ENCODE measurements around the gene LRRC57. TPM values are rescaled to one million over a fixed set of nuclear protein-coding genes. Genes with fewer than 3 reads are reported as not detected.

LRRC57 gene
- total and polyA plus RNA-seq, 2 of the 13 experiments (the other 11 are each of a cell fraction or from before 2014, with no cell fraction given) = 5.8 to 14.8 TPM

- TF ChIP-seq ZNF431 (CRISPR knock-in tag; IDR thresholded peaks at IDR 0.05; ENCODE audit: borderline replicate concordance, low read depth) (no peak), FOSL2 (CRISPR knock-in tag; IDR thresholded peaks at IDR 0.05) (peak; percentile 42; the same call in 1 of the 2 replicates), SMYD3 (CRISPR knock-in tag; IDR thresholded peaks at IDR 0.05) (0 out of 2 replicates have a peak, but pooled peaks have one; percentile 78), ZNF646 (CRISPR knock-in tag; IDR thresholded peaks at IDR 0.05) (0 out of 2 replicates have a peak, but pooled peaks have one; percentile 19), SMAD3 (CRISPR knock-in tag; IDR thresholded peaks at IDR 0.05) (peak; percentile 71; the same call in 1 of the 2 replicates), GMEB2 (CRISPR knock-in tag; IDR thresholded peaks at IDR 0.05; ENCODE audit: low read depth) (peak; percentile 79), E2F5 (CRISPR knock-in tag; conservative IDR thresholded peaks at IDR 0.05) (no peak), ZNF780A (CRISPR knock-in tag; IDR thresholded peaks at IDR 0.05) (no peak), SATB2 (CRISPR knock-in tag; IDR thresholded peaks at IDR 0.05) (0 out of 2 replicates have a peak, but pooled peaks have one; percentile 15), MYC (CRISPR knock-in tag; IDR thresholded peaks at IDR 0.05; ENCODE audit: borderline replicate concordance) (peak; percentile 65; the same call in 1 of the 2 replicates), FIP1L1 (IDR thresholded peaks at IDR 0.05; ENCODE audit: borderline replicate concordance, insufficient read depth, low read depth, low read length) (no peak), ZNF709 (CRISPR knock-in tag; IDR thresholded peaks at IDR 0.05) (peak; percentile 86), HOMEZ (CRISPR knock-in tag; IDR thresholded peaks at IDR 0.05; ENCODE audit: low read depth) (0 out of 2 replicates have a peak, but pooled peaks have one; percentile 14), ZBTB25 (CRISPR knock-in tag; IDR thresholded peaks at IDR 0.05) (peak; percentile 59; the same call in 1 of the 2 replicates)
Measured at GRCh38 chr15:42490671-42491538, 57.7 kb downstream of the LRRC57 start, which contains the start of gene ZNF106 (continued).

All from HepG2 (cell line).